ENCODE results near the gene CDK11A. TPM values are rescaled to one million over a fixed set of nuclear protein-coding genes. Genes with fewer than 3 reads are reported as not detected.
"Not testable (repeated sequence)": the region's sequence is repeated elsewhere in the genome, so short reads cannot be mapped to it uniquely, and the experiment has no call there.

Gene CDK11A
- total RNA-seq, 1 donor from 2014 or later, result 10.3 TPM

DNA sequence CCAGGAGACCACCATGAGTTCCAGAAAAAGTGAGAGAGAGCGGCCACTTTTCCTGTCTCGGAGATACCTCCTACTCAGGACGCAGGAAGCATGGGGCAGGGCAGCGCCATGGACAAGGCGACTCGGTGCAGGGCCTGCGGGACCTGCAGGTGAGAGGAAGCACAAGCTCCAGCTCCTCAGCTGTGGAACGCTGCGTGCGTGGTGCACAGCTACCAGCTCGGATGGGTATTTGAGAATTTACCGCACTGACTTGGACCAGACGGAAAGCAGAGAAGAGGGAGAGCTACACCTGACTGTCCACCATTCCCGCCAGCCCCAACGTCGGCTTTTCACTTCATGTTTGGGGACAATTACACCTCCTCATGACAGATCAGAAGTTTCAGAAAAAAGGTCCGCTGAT lies 8.2 kb upstream of the CDK11A start:
- no peak overlapping the region for H3K4me3 ChIP-seq (ENCODE audit: low read depth, low read length)
- DNase-seq (ENCODE audit: low read depth), result no peak
- TF ChIP-seq, protein P1, sequence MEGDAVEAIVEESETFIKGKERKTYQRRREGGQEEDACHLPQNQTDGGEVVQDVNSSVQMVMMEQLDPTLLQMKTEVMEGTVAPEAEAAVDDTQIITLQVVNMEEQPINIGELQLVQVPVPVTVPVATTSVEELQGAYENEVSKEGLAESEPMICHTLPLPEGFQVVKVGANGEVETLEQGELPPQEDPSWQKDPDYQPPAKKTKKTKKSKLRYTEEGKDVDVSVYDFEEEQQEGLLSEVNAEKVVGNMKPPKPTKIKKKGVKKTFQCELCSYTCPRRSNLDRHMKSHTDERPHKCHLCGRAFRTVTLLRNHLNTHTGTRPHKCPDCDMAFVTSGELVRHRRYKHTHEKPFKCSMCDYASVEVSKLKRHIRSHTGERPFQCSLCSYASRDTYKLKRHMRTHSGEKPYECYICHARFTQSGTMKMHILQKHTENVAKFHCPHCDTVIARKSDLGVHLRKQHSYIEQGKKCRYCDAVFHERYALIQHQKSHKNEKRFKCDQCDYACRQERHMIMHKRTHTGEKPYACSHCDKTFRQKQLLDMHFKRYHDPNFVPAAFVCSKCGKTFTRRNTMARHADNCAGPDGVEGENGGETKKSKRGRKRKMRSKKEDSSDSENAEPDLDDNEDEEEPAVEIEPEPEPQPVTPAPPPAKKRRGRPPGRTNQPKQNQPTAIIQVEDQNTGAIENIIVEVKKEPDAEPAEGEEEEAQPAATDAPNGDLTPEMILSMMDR (conservative IDR thresholded peaks at IDR 0.05; ENCODE audit: low read depth, low read length), result no peak

DNA sequence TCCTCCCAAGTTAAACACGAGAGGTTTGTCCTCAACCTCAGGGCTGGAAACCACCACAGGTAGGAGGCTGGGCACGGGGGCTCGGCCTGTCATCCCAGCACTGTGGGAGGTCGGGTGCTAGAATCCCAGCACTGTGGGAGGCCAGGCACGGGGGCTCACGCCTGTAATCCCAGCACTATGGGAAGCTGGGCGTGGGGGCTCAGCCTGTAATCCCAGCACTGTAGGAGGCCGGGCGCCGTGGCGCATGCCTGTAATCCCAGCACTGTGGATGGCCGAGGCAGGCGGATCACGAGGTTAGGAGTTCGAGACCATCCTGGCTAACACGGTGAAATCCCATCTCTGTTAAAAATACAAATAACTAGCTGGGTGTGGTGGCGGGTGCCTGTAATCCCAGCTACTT lies 6.7 kb upstream of the CDK11A start:
- no peak overlapping the region for H3K4me3 ChIP-seq (ENCODE audit: low read depth, low read length)
- TF ChIP-seq, protein P1 (conservative IDR thresholded peaks at IDR 0.05; ENCODE audit: low read depth, low read length), result no peak
- no peak for DNase-seq (ENCODE audit: low read depth)

DNA sequence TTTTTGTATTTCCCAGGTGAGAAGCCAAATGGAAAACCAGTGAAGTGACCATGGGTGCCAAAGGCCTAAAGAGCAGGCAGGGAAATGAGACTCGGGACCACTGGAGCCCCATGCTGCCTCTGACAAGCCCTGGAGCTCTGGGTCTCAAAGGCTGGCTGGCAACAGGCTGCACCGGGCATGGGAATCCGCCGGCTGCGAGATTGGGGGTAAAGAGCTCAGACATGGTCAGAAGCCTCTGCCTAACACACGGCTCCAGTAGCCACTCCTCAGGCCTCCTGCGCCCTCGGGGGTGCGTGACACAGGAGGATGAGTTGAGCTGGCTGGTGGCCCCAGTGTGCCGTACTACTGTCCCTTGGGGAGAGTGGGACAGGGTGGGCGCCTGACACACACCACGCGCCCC lies 6.1 kb upstream of the CDK11A start:
- not testable (repeated sequence) for H3K4me3 ChIP-seq (ENCODE audit: low read depth, low read length); DNase-seq (ENCODE audit: low read depth)

DNA sequence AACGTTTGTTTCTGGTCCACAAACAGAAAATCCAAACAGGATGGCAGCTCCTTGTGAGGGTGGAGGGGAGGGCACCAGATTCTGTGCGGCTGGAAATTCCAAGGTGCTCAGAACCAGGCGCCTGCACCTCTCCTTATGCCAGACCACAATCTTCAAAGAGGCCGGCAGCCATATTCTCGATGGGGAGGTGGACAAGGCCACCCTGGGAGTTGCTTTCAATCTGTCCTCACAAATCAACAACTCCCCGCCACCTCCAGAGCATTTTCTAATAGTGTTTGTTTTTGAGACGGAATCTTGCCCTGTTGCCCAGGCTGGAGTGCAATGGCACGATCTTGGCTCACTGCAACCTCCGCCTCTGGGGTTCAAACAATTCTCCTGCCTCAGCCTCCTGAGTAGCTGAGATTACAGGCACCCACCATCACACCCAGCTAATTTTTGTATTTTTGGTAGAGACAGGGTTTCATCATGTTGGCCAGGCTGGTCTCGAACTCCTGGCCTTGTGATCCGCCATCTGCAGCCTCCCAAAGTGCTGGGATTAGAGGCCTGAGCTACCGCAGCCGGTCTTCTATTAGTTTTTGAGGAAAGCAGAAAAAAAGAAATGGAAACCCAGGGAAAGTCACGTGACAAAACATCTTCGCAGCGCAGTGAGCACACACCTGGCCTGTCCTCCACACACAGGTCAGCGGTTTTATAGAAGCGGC lies 5.1 kb upstream of the CDK11A start:
- H3K4me3 ChIP-seq (ENCODE audit: low read depth, low read length); DNase-seq (ENCODE audit: low read depth): not testable (repeated sequence)

DNA sequence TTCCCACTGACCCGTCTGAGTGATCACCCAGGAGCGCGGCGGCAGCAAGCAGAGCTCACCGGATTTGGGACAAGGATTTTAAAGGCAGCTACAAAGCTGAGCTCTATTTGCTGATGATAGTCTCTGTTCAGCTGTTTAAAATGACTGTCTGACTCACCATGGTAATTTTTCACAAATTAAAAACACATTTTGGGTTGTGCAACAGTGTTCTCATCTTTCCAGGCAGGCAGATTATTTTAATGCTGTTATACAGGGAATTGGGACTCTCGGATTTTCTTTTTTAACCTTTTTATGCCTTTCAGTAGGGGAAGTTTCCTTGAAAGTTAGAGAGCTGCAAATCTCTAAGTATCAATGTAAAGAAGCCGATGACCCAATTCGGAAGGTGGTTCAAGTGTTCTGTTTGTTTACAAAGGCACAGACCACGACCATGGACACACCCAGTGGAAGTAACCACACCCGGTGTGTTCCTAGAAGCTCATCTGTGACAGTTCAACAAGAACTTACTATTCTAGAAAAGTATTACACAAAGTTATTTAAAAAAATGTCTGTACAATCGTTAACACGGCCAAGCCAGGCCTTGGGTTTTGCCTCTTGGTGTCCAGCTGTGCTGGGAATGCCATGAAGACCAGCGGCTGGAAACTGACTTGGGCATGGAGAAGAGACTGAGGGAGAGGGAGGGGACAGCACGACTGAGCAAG lies 4.3 kb upstream of the CDK11A start:
- H3K4me3 ChIP-seq (ENCODE audit: low read depth, low read length); DNase-seq (ENCODE audit: low read depth): not testable (repeated sequence)

DNA sequence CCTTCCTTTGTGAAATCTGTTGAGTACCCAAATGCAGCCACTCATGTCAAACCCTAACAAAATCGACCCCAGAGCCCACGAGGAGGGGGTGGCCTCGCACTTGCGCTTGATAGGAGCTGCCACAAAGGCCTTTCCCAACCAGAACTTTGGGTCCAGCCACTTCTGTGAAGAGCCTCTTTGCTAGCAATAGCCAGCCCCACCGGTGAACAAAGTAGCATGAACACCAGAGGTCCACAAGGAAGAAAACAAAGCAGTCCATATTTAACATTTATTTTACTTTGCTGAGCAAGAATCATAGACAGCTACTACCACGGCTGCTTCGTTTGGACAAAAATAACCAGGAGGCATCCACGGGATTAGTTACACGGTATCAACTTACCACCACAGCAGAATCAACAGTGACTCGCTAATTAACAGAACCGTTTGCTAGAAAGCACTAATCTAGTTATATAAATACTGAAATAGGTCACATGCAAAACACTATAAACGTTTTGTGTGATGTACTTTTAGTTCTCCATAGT lies 3.0 kb upstream of the CDK11A start:
- not testable (repeated sequence) for H3K4me3 ChIP-seq (ENCODE audit: low read depth, low read length); DNase-seq (ENCODE audit: low read depth)

DNA sequence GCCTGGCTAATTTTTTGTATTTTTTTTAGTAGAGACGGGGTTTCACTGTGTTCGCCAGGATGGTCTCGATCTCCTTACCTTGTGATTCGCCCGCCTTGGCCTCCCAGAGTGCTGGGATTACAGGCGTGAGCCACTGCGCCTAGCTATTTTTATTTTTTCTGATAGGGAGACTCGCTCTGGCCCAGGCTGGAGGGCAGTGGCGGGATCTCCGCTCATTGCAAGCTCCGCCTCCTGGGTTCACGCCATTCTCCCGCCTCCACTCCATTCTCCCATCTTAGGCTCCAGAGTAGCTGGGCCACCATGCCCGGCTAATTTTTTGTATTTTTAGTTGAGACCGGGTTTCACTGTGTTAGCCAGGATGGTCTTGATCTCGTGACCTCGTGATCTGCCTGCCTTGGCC lies 1.9 kb upstream of the CDK11A start:
- DNase-seq (ENCODE audit: low read depth), result not testable (repeated sequence)

DNA sequence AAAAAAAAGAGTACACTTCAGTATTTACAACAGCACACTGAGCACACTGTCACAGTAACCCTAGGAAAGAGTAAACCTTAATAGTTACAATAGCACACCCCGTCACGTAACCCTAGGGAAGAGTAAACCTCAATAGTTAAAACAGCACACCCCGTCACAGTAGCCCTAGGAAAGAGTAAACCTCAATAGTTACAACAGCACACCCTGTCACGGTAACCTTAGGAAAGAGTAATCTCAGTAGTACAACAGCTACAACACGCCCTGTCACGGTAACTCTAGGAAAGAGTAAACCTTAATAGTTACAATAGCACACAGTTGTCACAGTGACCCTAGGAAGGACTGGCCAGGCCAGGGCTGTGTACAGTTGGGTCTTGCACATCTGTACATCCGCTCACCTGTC lies 3.0 kb downstream of the CDK11A start:
- no peak for DNase-seq (ENCODE audit: low read depth)
- TF ChIP-seq, protein P1 (conservative IDR thresholded peaks at IDR 0.05; ENCODE audit: low read depth, low read length), result no peak

More for the DNA sequence above, 1.9 kb upstream of the CDK11A start:
- not testable (repeated sequence) for H3K4me3 ChIP-seq (ENCODE audit: low read depth, low read length)

DNA sequence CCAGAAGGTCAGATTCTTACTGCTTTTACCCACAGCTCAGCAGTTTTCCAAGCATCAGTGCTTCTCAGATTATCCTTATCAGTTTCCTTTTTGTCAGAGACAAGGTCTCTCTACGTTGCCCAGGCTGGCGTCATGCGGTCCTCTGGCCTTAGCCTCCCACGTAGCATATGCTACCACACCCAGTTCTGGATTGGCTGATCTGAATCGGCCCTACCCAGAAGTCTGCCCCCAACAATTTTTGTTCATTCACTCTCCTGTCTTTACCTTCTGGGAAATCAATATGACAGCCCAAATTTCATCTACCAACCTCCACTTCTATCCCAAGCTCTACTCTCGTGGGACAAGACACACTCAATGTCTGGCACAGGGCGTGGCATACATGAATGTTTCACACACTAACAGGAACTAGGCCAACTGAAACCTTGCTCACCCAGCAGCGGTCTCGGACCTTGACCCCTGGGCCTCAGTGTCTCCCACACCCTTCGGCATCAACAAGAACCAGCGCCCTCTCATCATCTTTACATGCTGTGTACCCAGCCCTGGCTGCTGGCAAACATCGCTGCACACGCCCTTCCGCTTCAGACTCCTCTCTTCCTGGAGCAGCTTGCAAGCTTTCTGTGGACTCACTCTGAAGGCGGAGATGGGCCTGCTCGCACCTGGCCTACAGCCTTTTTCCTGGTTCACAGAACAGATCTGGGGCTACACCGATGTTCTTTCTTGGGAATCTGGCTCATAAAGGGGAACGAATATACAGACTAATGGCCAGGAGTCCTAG lies 8.9 kb downstream of the CDK11A start:
- H3K4me3 ChIP-seq (ENCODE audit: low read depth, low read length), result not testable (repeated sequence)

More for the DNA sequence above, 3.0 kb downstream of the CDK11A start:
- no peak overlapping the region for H3K4me3 ChIP-seq (ENCODE audit: low read depth, low read length)

DNA sequence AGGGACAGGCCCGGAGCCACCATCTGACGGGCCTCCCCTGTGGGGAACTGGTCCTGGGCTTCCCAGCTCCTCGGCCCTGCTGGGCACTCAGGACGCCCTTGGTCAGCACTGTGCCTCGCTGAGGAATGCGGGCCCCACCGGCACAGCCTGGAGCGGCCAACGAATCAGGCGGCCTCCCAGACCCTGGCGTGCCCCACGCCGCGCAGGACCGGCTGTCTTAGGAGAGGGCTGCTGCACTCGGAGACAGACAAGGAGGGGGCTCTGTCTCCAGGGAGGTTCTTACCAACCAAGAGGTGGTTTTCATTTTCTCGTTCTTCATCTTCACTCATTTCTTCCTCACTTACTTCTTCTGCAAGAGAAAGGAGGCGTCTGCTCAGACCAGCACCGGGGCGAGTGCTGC lies 16.3 kb downstream of the CDK11A start:
- not testable (repeated sequence) for DNase-seq (ENCODE audit: low read depth); H3K4me3 ChIP-seq (ENCODE audit: low read depth, low read length)

More for the DNA sequence above, 8.9 kb downstream of the CDK11A start:
- not testable (repeated sequence) for DNase-seq (ENCODE audit: low read depth)

DNA sequence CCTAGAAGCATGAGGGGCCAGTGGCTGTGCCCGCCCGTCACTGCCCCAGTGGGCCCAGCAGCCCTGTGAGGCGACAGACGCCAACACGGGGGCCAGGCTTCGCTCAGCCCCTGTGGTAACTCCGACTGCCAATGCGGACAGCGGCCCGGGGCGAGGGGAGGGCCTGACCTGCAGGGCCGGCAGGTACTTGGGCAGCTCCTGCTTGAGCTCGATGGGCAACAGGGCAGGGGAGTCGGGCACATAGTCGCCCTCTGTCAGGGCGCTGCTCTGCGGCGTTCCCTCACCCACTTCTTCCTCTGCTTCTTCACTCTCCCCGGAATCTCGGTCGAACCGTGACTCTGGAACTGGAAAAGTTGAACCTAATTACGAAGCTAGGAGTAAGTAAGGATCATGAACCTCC lies 16.9 kb downstream of the CDK11A start:
- not testable (repeated sequence) for DNase-seq (ENCODE audit: low read depth); H3K4me3 ChIP-seq (ENCODE audit: low read depth, low read length)

DNA sequence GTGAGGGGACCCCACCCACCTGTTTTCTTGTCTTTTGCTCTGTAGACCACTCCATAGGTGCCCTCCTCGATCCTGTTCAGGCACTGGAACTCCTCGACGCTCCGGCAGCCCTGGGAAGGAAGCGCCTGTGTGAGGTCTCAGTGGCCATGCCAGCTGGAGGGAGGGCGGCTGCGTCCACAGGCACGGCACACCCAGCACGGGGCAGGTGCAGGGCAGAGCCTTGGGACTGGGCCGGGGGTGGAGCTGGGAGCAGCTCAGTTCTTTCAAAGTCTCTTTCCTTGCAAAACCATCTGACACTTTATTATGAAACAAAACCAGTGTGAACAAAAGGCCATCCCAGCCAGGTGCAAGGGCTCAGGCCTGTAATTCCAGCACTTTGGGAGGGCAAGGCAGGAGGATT lies 18.5 kb downstream of the CDK11A start:
- not testable (repeated sequence) for DNase-seq (ENCODE audit: low read depth); H3K4me3 ChIP-seq (ENCODE audit: low read depth, low read length)

DNA sequence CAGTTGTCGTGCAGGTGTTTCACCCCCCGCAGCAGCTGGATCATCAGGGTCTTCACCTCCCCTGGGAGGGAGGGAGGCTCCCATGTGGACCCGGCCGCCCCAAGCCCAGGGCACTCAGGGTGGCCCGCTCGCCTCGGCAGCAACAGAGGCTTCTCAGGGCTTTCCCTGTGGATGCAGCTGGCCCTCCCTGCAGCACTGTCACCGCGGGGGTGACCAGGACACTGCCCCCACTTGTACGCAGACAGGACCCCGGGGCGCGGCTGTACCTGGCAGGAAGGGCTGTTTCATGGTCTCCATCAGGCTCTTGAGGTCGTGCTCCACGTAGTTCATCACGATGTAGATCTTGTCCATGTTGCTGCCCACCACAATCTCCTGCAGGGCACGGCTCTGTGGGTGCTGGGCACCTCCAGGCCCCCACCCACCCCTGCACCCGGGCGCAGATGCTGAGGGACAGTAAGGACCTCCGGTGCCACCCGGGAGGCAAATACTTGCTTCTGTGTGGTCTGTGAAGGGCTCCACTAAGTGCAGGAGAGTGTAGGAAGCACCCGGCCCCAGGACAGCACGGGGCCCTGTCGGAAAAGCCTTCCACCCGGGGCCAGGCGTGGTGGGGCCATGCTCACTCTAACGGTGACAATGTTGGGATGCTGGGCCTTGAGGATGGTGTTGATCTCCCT lies 19.7 kb downstream of the CDK11A start:
- not testable (repeated sequence) for DNase-seq (ENCODE audit: low read depth); H3K4me3 ChIP-seq (ENCODE audit: low read depth, low read length)

Data from epithelial cell of proximal tubule (primary cell).